Measurements from ENCODE around the gene TPCN1. TPM values are rescaled to one million over a fixed set of nuclear protein-coding genes. Genes with fewer than 3 reads are reported as not detected.

The TPCN1 gene
- total and polyA plus RNA-seq, 2 of the 13 experiments (the other 11 are each of a cell fraction or from before 2014, with no cell fraction given) = 8.0 to 26.8 TPM

GRCh38 chr12:113292547-113292946, 71.3 kb downstream of the TPCN1 start:
- Histone ChIP-seq H3K27ac (ENCODE audit: extremely low read length, insufficient read depth, low read length) (no peak overlapping the region), H4K20me1 (ENCODE audit: insufficient read depth, low read length) (no peaks in the 10 kb centered on the region), H3K9me3 (ENCODE audit: low read length) (no peaks in the 10 kb centered on the region), H3K9ac (ENCODE audit: insufficient read depth, low read depth, low read length) (no peak overlapping the region), H3K79me2 (ENCODE audit: insufficient read depth, low read length) (no peaks in the 10 kb centered on the region), H3K4me2 (ENCODE audit: low read depth, low read length) (no peak overlapping the region), H2AFZ (ENCODE audit: low read length) (no peak overlapping the region), H3K36me3 (replicated peaks in 1 of 2; ENCODE audit: control insufficient read depth in 1 of 2, insufficient read depth in 2 of 2, low read length in 2 of 2) (peaks cover 11 to 15% of the 10 kb centered on the region in 2 experiments; a peak in 4 of 5 replicates), H3K27me3 (ENCODE audit: control insufficient read depth in 1 of 2, insufficient read depth in 2 of 2, low read length in 2 of 2) (no peaks in the 10 kb centered on the region), H3K4me1 (ENCODE audit: insufficient read depth, low read length) (peaks cover 8% of the 10 kb centered on the region), H3K4me3 (replicated peaks in 1 of 3; ENCODE audit: insufficient read depth in 1 of 3, low read depth in 2 of 3, low read length in 3 of 3) (no peak overlapping the region)
- in situ Hi-C loops (cut with HindIII; ENCODE audit: extremely low pct_ligation_motif_present, low pct_unique_long_range_greater_than_20kb) (no loop called here), intact Hi-C loops (cut with micrococcal nuclease; ENCODE audit: unreplicated experiment) (no loop called here)
- FAIRE-seq (no peak), ATAC-seq (no peak), DNase-seq (ENCODE audit: low spot score) (no peak)
- POLR2A ChIA-PET = no interaction called here
- BruUV-seq (replicated peaks) = no TSS peak
- CTCF ChIA-PET (ENCODE audit: low intra/inter-chr PET ratio, low total read pairs) = no interaction called here
- TF ChIP-seq HBP1 (CRISPR knock-in tag; IDR thresholded peaks at IDR 0.05; ENCODE audit: low read depth) = no peak
- no peak for TF ChIP-seq ZSCAN25 (CRISPR knock-in tag; IDR thresholded peaks at IDR 0.05)
- no peak for TF ChIP-seq ZBTB7A (CRISPR knock-in tag; IDR thresholded peaks at IDR 0.05)
- TF ChIP-seq MTF2 (CRISPR knock-in tag; IDR thresholded peaks at IDR 0.05; ENCODE audit: borderline replicate concordance) = no peak
- TF ChIP-seq ZNF569 (CRISPR knock-in tag; IDR thresholded peaks at IDR 0.05; ENCODE audit: borderline replicate concordance) = no peak
- no peak for TF ChIP-seq ZBED4 (CRISPR knock-in tag; IDR thresholded peaks at IDR 0.05; ENCODE audit: borderline replicate concordance)
- no peak for TF ChIP-seq ZFP90 (CRISPR knock-in tag; IDR thresholded peaks at IDR 0.05; ENCODE audit: borderline replicate concordance)
- TF ChIP-seq BRCA1 (CRISPR knock-in tag; IDR thresholded peaks at IDR 0.05) = no peak
- no peak for TF ChIP-seq ZNF577 (CRISPR knock-in tag; IDR thresholded peaks at IDR 0.05; ENCODE audit: borderline replicate concordance, low read depth)
- TF ChIP-seq RNF219 (CRISPR knock-in tag; IDR thresholded peaks at IDR 0.05) = no peak
- no peak for TF ChIP-seq FLYWCH1 (CRISPR knock-in tag; IDR thresholded peaks at IDR 0.05)
- TF ChIP-seq ZNF180 (CRISPR knock-in tag; IDR thresholded peaks at IDR 0.05; ENCODE audit: borderline replicate concordance, low read depth) = no peak
- no peak for TF ChIP-seq ZNF816 (CRISPR knock-in tag; IDR thresholded peaks at IDR 0.05; ENCODE audit: borderline replicate concordance)
- no peak for TF ChIP-seq ZNF550 (CRISPR knock-in tag; IDR thresholded peaks at IDR 0.05; ENCODE audit: borderline replicate concordance)
- no peak for TF ChIP-seq KLF9 (CRISPR knock-in tag; IDR thresholded peaks at IDR 0.05; ENCODE audit: low read depth)
- no peak for TF ChIP-seq ZNF205 (CRISPR knock-in tag; IDR thresholded peaks at IDR 0.05)
- WGBS (ENCODE audit: low lambda C conversion rate) = 87% methylated on average over 6 of the region's 7 CpGs
